Stimulated activated naive CD8-positive, alpha-beta T cell treated with anti-CD3 and anti-CD28 coated beads, Interleukin-15, Interleukin-2, amounts not matched to agents 100 ng/mL and 50 ng/mL, for 24 hours (primary cell): ENCODE results near the gene CPVL.

Experiments
- H3K27ac Mint-ChIP-seq: one replicate; pipeline ENCODE4 v1.8.0; 2021; ENCODE audit warnings: mild to moderate bottlenecking, mixed read lengths
- H3K27me3 Mint-ChIP-seq: one replicate; pipeline ENCODE4 v1.8.0; 2021; ENCODE audit warnings: mixed read lengths
- H3K36me3 Mint-ChIP-seq: one replicate; pipeline ENCODE4 v1.8.0; 2021; ENCODE audit warnings: low read depth, mixed read lengths
- H3K4me1 Mint-ChIP-seq: one replicate; pipeline ENCODE4 v1.8.0; 2021; ENCODE audit warnings: low read depth, mixed read lengths
- H3K4me3 Mint-ChIP-seq: one replicate; pipeline ENCODE4 v1.8.0; 2021; ENCODE audit warnings: mild to moderate bottlenecking, mixed read lengths
- H3K9me3 Mint-ChIP-seq: one replicate; pipeline ENCODE4 v1.8.0; 2021; ENCODE audit warnings: mixed read lengths

Gene CPVL

DNA sequence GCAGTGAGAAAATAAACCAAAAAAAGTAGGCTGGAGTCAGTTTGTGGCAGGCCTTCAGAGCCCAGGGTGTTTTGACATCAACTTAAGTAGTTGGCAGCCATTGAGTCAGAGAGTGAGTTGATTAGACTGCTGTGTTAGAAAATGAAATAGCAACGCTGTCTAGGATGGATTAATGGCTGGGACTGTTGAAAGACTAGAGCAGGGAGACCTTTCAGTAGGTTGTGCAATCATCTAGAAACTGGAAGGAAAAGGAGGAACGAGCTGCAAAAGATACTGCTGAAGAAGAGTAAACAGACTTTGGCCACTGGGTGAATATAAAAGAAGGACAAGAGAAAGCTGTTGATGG lies 159.6 kb downstream of the CPVL start:
- Mint-ChIP-seq H3K4me1 (no peaks in the 10 kb centered on the region), H3K4me3 (no peak overlapping the region), H3K36me3 (no peaks in the 10 kb centered on the region), H3K9me3 (no peaks in the 10 kb centered on the region), H3K27ac (no peak overlapping the region), H3K27me3 (peaks cover 5% of the 10 kb centered on the region)

DNA sequence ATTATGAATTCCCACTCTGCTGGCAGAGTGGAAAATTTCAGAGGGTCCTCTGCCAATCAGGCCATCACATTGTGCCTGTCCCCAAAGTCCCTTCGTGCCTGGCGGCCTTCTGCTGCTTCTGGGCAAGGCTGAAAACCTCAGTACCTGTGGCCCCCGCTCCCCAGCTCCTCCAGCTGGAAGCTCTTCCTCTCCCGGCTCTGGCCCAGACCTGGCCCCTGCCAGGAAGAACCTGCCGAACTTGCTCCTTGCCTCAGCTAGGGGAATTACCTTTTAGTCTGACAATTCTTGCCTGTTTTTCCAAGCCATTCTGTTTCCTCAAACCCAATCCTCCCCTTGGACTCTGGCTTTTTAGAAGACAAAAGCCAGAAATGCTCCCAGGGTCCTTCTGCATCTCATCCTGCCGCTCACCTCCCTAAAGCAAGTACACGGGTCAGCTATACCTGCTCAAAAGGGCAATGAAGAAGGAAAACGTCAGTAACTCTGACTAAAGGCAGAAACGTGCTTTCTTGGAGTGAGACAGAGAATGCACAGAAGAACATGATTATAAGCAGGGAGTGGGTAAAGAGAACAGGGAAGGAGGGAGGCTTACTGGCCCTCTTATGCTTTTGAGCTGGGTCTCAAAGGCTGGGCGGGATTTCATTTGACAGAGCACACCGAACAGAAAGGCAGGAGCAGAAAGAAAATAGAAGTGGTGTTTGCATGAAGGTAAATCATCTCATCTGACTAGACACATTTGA lies 160.1 kb downstream of the CPVL start:
- Mint-ChIP-seq H3K27ac (no peak overlapping the region), H3K27me3 (peaks cover 5% of the 10 kb centered on the region), H3K4me1 (no peaks in the 10 kb centered on the region), H3K4me3 (no peak overlapping the region), H3K9me3 (no peaks in the 10 kb centered on the region), H3K36me3 (no peaks in the 10 kb centered on the region)

DNA sequence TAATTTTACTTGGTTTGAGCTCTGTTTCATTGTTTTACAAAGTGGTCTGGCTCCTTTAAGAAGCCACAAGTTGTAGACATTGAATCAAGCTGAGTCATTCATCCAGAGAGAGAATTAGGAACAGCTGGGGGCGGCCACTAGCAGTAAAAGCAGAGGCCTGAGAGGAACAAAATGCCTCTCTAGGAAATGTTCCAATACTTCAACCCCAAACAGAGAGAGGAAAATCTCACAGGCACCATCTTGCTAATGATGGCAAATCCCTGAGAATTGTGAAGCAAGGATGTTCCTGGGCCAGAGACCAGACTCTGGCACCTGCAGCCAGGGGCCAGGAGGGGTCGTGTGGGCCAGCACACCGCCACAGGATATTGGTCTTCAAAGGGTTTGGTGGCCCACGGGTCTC lies 161.7 kb downstream of the CPVL start:
- Mint-ChIP-seq H3K36me3 (no peaks in the 10 kb centered on the region), H3K4me3 (no peak overlapping the region), H3K27ac (no peak overlapping the region), H3K9me3 (no peaks in the 10 kb centered on the region), H3K4me1 (no peaks in the 10 kb centered on the region), H3K27me3 (peaks cover 14% of the 10 kb centered on the region)

DNA sequence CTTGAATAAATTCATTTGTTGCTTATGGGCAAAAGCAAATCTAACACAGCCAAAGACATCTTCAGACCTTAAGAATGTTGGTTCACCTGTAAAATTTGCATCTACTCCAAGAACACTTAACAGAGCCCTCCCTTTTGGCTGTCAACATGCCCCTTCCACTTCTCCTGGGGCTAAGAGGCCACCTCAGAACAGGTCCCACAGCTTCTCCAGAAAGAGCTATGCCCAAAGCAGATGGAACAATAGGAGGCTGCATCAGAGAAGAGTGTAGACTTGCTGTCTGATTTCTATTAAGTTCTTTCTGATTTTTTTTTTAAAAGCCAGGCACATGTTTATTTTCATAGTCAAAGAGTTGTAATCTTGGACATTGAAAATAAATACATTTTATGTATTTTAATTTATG lies 162.1 kb downstream of the CPVL start:
- peaks cover 14% of the 10 kb centered on the region for H3K27me3 Mint-ChIP-seq
- no peaks in the 10 kb centered on the region for H3K4me1 Mint-ChIP-seq
- H3K27ac Mint-ChIP-seq = no peak overlapping the region
- H3K4me3 Mint-ChIP-seq = no peak overlapping the region
- no peaks in the 10 kb centered on the region for H3K36me3 Mint-ChIP-seq
- H3K9me3 Mint-ChIP-seq = no peaks in the 10 kb centered on the region

DNA sequence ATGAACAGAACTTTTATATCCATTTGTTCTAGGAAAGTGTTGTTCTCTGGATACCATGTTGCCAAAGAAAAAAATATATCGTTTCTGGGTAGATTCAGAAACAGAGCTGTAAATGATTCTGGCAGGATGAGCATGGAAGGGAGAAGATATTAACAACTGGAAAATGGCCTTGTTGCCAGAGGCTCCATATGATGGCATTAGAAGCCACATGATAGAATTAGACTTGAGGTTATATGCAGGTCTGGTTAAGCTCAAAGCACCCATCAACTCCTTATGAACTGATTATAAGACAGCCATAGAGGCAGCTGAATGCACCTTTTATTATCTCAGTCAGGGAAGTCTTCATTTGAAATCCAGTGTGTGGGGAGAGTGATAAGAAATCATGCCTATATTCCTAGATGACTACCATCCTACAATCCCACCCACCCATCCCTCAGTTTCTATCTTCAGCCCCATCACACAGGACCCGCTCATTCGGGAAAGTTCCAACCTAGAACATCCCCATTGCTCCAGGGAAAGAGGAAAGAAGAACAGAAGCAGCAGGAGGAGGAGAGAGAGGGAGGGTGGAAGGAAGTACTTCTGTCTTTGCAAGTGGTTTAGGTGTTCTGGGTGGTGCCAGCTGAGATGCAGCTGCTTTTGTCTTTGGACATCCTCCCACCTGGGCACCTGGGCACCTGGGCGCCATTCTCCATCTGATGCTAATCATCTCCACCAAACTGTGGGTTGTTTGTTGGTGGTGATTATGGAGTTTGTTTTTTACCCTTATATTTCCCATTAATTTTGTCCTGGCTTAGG lies 162.7 kb downstream of the CPVL start:
- no peaks in the 10 kb centered on the region for H3K36me3 Mint-ChIP-seq
- H3K27ac Mint-ChIP-seq = no peak overlapping the region
- peaks cover 19% of the 10 kb centered on the region for H3K27me3 Mint-ChIP-seq
- no peak overlapping the region for H3K4me3 Mint-ChIP-seq
- H3K9me3 Mint-ChIP-seq = no peaks in the 10 kb centered on the region
- no peaks in the 10 kb centered on the region for H3K4me1 Mint-ChIP-seq

DNA sequence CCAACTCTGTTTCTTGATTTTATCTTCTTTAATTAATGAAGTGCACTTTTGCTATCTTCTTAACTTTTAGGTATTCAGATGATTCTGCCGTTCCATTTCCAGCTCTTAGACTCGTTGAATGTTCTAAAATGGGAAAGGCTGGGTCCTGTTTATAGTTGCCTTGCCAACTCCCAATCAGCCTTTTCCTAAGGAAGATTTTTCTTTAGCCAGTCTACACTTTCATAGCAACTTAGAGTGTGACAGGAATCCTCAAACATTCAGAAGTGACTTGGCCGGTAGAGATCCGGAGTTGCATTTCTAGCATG lies 165.2 kb downstream of the CPVL start:
- Mint-ChIP-seq H3K27ac (no peak overlapping the region), H3K36me3 (no peaks in the 10 kb centered on the region), H3K9me3 (no peaks in the 10 kb centered on the region), H3K4me1 (no peaks in the 10 kb centered on the region), H3K4me3 (no peak overlapping the region), H3K27me3 (peaks cover 21% of the 10 kb centered on the region)

DNA sequence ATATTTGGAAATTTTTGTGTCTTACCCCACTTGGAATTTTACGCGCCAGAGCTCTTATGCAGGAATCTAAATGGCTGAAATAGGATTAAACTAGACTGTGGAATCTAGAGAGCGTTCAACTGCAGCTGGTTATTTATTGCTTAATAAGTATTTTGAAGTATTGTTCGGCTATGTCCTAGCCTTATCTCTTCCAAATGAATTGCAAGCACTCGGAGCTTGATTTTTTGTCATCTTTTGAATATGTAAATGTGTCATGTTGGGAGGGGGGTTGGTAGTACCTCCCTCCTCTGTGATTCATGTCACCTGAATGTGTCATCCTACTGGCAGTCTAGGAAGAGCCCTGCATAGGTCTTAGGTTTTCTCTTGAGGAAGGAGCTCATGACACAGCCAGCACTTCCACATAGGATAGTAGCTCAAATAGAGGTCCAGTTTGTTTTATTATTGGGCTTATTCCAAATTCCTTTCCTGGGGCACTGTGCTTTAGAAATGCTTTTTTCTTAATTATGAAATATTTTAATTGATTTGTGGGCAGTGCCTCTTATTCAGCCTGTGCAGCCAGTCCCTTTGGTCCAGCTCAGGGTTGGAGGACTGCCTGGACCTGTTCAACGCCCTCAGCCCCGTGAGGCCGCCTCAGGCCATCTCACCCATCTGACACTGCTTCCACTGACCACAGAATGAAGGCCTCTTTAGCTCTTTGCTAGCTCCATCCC lies 165.7 kb downstream of the CPVL start:
- no peaks in the 10 kb centered on the region for H3K36me3 Mint-ChIP-seq
- no peaks in the 10 kb centered on the region for H3K9me3 Mint-ChIP-seq
- H3K27ac Mint-ChIP-seq = no peak overlapping the region
- H3K27me3 Mint-ChIP-seq = peaks cover 21% of the 10 kb centered on the region
- H3K4me1 Mint-ChIP-seq = no peaks in the 10 kb centered on the region
- H3K4me3 Mint-ChIP-seq = no peak overlapping the region

DNA sequence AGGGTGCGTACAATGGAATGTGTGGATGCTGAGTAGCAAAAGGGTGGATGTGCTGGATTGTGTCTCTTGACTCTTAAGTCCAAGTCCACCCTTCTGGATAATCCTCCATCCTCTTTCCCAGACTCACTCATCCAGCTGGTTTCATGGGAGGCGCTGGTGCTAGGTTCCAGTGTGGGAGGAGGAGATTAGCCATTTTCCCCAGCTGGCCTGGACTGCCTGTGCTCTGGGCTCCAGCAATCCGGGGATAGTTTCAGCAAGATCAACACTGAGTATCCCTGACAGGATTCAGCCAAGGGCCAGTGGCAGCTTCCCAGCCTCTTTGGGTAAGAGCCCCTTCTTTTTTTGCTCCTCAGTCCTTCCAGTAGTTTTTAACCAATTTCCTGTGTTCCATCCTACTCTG lies 166.6 kb downstream of the CPVL start:
- Mint-ChIP-seq H3K27ac (no peak overlapping the region), H3K27me3 (peaks cover 21% of the 10 kb centered on the region), H3K36me3 (no peaks in the 10 kb centered on the region), H3K4me1 (no peaks in the 10 kb centered on the region), H3K4me3 (no peak overlapping the region), H3K9me3 (no peaks in the 10 kb centered on the region)

DNA sequence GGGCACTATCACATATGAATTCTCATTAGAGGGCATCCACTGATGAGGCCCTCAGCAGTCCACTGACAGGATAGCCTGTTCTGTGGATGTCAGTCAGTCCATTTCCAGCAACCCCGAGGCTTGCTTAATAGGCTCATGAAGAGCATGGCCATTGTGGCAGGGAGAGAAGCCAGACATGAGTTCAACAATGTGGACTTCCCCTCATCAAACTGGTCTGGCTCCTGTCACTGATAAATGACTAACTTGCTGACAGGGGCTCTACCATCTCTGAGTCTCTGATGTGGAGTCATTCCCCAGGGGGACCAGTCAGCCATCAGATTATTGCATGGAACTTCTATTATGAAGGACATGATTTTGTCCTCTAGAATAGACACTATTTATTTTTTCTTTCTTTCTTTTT lies 168.5 kb downstream of the CPVL start:
- H3K36me3 Mint-ChIP-seq = no peaks in the 10 kb centered on the region
- peaks cover 10% of the 10 kb centered on the region for H3K9me3 Mint-ChIP-seq
- H3K27ac Mint-ChIP-seq = no peak overlapping the region
- H3K4me1 Mint-ChIP-seq = no peaks in the 10 kb centered on the region
- H3K27me3 Mint-ChIP-seq = peaks cover 22% of the 10 kb centered on the region
- no peak overlapping the region for H3K4me3 Mint-ChIP-seq

DNA sequence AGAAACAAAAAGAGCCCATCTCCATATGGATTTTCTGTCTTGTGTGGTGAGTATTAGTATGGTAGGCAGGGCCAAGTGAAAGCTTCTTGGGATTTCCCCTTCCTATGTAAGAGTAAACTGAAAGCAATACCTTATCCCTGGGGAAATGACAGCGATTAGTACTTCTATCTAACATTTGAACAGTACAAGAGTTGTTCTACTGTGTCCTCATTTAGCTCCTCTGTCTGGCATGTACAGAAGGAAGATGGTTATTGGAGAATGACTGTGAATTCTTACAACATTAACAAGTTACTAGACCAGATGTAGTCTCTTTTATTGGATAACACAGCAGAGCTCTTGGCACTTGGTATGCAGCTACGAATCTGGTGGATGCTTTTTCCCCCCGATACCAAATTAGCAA lies 170.3 kb downstream of the CPVL start:
- Mint-ChIP-seq H3K4me1 (no peaks in the 10 kb centered on the region), H3K27ac (no peak overlapping the region), H3K9me3 (peaks cover 21% of the 10 kb centered on the region), H3K36me3 (no peaks in the 10 kb centered on the region), H3K4me3 (no peak overlapping the region), H3K27me3 (peaks cover 22% of the 10 kb centered on the region)

DNA sequence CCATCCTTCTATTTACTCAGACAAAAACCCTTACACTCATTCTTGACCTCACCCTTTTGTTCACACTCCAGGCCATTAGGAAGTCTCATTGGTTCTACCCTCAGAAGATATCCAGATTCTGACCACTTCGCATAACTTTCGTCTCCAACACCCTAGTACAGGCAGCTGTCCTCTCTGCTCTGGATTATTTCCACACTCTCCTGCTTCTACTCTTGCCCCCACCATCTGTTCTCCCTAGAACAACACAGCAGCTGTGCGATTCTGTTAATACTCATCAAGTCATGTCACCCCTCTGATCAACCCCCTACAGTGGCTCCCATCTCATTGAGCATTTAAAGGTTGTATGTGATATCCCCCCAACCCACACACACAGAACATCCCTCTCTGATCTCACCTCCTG lies 172.7 kb downstream of the CPVL start:
- no peak overlapping the region for H3K4me3 Mint-ChIP-seq
- H3K27ac Mint-ChIP-seq = no peak overlapping the region
- no peaks in the 10 kb centered on the region for H3K36me3 Mint-ChIP-seq
- H3K4me1 Mint-ChIP-seq = no peaks in the 10 kb centered on the region
- peaks cover 15% of the 10 kb centered on the region for H3K27me3 Mint-ChIP-seq
- peaks cover 24% of the 10 kb centered on the region for H3K9me3 Mint-ChIP-seq

DNA sequence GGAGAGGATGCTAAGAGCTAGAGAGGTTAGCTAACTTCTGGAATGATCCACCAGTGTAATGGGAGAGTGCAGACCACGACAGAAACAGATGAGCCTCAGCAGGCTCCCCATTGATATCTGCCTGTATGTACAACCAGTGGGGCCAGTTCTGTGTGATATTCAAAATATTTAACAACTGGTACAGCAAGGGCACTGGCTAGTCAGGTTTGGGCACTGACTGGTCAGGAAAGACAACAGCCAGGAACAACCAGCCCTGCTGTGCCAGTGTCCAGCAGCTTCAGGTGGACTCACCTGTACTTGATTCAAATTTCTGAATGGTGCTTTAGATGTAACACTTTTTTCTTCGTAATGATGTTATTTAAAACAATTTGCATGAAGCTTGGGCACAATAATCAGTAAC lies 182.3 kb downstream of the CPVL start:
- H3K27ac Mint-ChIP-seq = no peak overlapping the region
- H3K4me1 Mint-ChIP-seq = no peaks in the 10 kb centered on the region
- H3K4me3 Mint-ChIP-seq = no peak overlapping the region
- no peaks in the 10 kb centered on the region for H3K36me3 Mint-ChIP-seq
- H3K27me3 Mint-ChIP-seq = peaks cover 27% of the 10 kb centered on the region
- H3K9me3 Mint-ChIP-seq = no peaks in the 10 kb centered on the region

DNA sequence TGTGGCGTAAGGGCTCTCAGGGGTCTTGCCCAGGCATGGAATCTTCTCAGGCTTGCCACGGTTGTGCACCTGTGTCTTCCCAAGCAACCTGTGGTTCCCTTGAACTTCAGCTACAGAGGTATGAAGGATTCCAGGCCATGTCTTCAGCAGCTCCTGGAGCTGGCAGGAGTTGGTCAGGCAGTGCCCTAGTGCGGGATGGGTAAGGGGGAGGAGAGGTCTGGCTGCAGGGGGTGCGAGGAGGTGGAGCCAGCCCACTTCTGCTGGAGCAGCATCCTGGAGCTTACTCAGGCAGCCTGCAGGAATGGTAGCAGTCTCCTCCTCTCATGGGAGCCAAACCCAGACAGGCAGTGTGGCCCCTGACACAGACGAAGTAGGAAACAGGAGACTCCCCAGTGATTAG lies 184.4 kb downstream of the CPVL start:
- no peaks in the 10 kb centered on the region for H3K36me3 Mint-ChIP-seq
- peaks cover 8% of the 10 kb centered on the region for H3K4me1 Mint-ChIP-seq
- no peak overlapping the region for H3K27ac Mint-ChIP-seq
- no peaks in the 10 kb centered on the region for H3K9me3 Mint-ChIP-seq
- H3K27me3 Mint-ChIP-seq = peaks cover 42% of the 10 kb centered on the region
- H3K4me3 Mint-ChIP-seq = no peak overlapping the region

DNA sequence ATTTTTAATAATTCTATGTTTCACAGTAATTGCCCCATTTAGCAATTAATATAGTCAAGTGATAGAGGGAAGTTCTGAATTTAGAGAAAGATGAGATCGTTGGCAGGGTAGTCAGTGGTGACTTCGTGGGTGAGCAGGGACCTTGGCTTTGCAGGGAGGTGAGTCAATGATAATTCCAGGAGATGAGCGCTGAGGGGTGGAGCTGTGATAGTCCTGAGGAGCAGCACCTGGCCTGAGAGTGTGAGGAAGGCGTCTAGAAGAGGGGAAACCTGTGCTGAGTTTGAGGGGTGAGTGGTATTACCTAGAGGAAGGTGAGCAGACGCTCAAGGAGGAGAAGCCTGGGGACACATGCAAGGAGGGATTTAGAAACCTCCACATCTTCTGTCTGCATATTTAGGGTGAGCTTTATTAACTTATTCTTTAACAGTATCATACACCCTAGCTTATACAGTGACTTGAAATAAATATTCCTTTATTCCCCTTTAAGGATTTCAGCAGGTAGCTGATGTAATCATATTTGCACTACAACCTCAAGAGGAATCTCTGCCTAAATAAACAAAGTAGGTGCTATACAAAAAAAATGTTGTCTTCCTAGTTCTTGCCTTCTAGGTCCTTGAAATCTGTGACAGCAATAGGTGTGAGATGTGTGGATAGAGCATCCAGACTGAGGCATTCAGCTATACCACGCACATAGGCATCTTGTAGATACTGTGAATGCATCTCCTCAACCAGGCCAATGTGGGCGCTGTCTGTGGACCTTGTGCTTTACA lies 186.1 kb downstream of the CPVL start:
- Mint-ChIP-seq H3K27me3 (peaks cover 46% of the 10 kb centered on the region), H3K27ac (no peak overlapping the region), H3K4me1 (peaks cover 8% of the 10 kb centered on the region), H3K4me3 (no peak overlapping the region), H3K36me3 (no peaks in the 10 kb centered on the region), H3K9me3 (no peaks in the 10 kb centered on the region)

DNA sequence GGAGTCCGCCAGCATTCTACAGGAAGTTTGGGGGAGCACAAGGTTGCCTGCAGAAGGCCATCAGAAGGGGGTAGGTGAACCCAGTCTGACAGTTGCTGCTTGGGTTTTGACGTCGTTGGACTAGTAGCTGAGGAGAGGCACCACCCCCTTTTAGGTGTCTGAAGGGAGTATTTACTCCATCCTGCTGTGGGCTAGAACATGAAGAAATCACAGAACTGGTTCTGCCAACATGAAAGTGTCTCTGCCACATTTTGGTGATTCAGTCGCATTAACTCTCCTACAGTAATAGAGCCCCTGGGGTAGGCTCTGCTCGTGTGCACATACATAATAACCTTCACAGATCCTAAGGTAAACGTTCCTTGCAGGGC lies 187.4 kb downstream of the CPVL start:
- Mint-ChIP-seq H3K4me3 (no peak overlapping the region), H3K27me3 (peaks cover 58% of the 10 kb centered on the region), H3K4me1 (peaks cover 8% of the 10 kb centered on the region), H3K27ac (no peak overlapping the region), H3K36me3 (no peaks in the 10 kb centered on the region), H3K9me3 (no peaks in the 10 kb centered on the region)
